GM10248 (cell line): ENCODE measurements around the gene CDKAL1.

Experiments
- CTCF ChIA-PET: fragments of 300-600 bp; sonication (Branson Sonifier 250); formaldehyde crosslinking; extraction: SDS; loops from one replicate; lab custom pipeline; 2021; ENCODE audit warnings: antibody characterized with exemption; lab: Yijun Ruan, JAX
- POLR2A ChIA-PET: fragments of 350-650 bp; sonication (Branson Sonifier 250); formaldehyde crosslinking; extraction: SDS; loops from one replicate; lab custom pipeline; 2020; ENCODE audit warnings: antibody characterized with exemption; lab: Yijun Ruan, JAX
- DNase-seq: peaks from one replicate; pipeline ENCODE4 v3.0.0; 2012; ENCODE audit errors: extremely low spot score
- TF ChIP-seq, protein P1 (sequence below): IDR thresholded peaks from 2 replicates; pipeline ENCODE4 v1.5.1; 2012; ENCODE audit warnings: mild to moderate bottlenecking, low read depth; ENCODE audit errors: extremely low read depth, missing control alignments, control extremely low read depth

Gene CDKAL1

DNA sequence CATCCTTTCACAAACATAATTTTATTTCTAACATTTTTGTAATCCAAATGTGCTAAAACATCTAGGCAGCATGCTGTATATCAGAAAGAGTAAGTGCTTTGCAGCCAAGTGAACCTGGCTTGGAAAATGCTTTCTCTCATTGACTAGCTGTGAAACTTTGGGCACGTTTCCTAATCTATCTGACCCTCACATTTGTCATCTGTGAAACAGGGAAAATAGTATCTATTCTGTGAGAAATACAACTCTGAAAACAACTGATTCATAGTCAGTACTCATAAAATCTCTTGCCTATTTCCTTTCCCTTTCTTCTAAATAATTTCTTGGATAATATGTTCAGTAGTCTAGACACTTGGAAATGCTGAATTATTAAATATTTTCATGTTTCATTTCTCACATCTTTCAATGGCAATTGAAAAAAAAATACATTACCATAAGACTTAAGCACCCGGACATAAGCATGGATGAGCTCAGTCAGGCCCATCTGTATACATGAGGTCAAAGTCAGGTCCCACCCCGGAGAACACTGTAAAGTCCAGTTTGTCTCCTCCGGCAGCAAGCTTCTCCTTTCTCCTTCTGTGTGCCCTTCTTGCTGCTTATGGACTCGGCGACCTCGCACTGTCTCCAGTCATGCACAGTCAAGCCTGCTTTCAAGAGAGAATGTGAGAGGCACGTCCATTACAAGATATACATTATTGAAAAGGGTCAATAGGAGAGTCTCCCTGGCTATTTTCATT is 604.2 kb downstream of the CDKAL1 start:
- TF ChIP-seq, protein P1, sequence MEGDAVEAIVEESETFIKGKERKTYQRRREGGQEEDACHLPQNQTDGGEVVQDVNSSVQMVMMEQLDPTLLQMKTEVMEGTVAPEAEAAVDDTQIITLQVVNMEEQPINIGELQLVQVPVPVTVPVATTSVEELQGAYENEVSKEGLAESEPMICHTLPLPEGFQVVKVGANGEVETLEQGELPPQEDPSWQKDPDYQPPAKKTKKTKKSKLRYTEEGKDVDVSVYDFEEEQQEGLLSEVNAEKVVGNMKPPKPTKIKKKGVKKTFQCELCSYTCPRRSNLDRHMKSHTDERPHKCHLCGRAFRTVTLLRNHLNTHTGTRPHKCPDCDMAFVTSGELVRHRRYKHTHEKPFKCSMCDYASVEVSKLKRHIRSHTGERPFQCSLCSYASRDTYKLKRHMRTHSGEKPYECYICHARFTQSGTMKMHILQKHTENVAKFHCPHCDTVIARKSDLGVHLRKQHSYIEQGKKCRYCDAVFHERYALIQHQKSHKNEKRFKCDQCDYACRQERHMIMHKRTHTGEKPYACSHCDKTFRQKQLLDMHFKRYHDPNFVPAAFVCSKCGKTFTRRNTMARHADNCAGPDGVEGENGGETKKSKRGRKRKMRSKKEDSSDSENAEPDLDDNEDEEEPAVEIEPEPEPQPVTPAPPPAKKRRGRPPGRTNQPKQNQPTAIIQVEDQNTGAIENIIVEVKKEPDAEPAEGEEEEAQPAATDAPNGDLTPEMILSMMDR = no peak
- ChIA-PET CTCF (no interaction called here), POLR2A (no interaction called here)
- no peak for DNase-seq

DNA sequence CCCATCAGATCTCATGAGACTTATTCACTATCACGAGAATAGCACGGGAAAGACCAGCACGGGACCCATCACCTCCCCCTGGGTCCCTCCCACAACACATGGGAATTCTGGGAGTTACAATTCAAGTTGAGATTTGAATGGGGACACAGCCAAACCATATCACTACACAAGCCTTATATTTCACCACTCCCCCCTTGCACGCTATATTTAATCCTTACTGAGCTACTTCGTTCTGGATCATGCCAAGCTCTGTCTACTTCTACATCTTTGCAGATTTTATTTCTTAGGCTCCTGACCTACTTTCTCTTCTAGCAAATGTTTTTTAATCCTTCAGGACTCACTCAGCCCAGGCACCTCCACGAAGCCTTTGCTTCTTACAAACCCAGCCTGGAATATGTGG is 606.7 kb downstream of the CDKAL1 start:
- POLR2A ChIA-PET = no interaction called here
- CTCF ChIA-PET = interaction anchor here (1.0 kb wide), 1 partner anchor 506 kb away, joined by 3 read pairs; no protein-coding TSS in a partner anchor
- TF ChIP-seq, protein P1 = no peak
- DNase-seq = no peak

DNA sequence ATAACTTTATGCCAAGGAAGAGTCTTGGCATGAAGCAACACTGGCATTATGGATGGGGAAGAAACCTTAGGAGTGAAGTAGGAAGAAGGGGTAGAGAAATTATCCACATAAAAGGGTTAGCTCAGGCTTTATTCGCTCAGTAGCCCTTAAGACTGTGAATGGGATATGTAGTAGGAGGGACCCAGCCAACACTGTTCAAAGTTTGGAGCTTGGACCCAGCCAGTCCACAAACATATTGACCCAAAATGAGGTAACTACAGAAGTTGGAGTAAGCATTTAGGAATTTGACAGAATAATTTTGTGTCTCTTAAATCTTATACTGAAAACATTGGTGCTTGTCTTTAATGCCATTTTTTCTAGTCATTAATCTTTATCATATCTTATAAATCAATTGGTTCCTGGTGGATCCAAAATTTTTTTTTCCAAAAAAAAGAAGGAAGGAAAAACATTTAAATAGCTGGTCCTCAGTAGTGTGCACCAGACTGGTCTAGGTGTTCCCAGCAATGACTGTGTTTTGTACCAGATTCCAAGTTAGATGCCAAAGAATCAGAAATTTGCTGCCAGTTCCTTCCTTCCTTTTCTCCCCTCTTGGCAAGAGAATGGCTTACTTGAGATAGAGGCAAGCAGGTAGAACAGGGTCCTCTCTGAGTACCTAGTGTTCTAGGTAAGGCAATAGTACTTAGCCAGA is 607.5 kb downstream of the CDKAL1 start:
- no peak for DNase-seq
- CTCF ChIA-PET = interaction anchor here (1.0 to 1.5 kb wide), 2 partner anchors 507 to 578 kb away, joined by 3 read pairs; no protein-coding TSS in a partner anchor
- POLR2A ChIA-PET = interaction anchor here (0.6 kb wide), 1 partner anchor 292 kb away, joined by 3 read pairs; no protein-coding TSS in a partner anchor
- TF ChIP-seq, protein P1 = no peak

DNA sequence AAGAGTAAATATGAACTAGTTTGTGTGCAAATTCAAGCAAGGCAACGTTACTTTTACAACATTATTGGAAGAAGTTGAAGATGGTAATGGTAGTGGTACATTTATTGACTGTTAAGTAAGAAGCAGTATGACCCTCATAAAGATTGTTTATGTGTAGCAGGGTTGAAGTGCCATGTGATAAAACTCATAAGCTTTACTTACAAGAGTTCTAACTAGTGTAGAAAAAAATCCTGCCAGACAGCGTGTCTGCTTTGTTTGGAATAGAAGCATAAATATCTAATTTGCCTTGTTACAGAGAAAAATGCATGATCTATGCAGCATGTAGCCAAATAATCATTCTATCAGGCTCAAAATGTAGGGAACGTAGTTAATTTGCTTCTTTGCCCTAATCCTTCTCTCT is 608.5 kb downstream of the CDKAL1 start:
- TF ChIP-seq, protein P1 = no peak
- ChIA-PET POLR2A (no interaction called here), CTCF (interaction anchor here (1.5 kb wide), 1 partner anchor 579 kb away, joined by 3 read pairs; no protein-coding TSS in a partner anchor)
- no peak for DNase-seq

DNA sequence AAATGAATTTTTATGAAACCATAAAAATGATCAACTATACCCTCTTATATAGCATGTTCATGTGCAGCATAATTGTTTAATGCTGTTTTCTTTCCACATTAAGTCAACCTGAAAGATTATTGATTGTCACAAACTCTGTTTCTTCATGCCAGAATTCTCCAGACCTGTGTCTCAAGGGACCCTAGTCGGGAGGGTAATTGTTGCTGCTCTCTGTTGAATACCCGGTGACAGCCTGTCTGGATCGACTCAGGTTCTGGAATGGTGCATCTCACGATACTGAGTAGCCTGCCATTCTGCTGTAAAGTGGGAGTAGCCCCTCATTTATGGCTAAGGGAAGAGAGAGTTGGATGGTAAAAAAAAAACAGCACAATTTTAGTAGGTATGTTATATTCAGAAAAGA is 609.4 kb downstream of the CDKAL1 start:
- no peak for DNase-seq
- ChIA-PET CTCF (no interaction called here), POLR2A (no interaction called here)
- TF ChIP-seq, protein P1 = no peak

DNA sequence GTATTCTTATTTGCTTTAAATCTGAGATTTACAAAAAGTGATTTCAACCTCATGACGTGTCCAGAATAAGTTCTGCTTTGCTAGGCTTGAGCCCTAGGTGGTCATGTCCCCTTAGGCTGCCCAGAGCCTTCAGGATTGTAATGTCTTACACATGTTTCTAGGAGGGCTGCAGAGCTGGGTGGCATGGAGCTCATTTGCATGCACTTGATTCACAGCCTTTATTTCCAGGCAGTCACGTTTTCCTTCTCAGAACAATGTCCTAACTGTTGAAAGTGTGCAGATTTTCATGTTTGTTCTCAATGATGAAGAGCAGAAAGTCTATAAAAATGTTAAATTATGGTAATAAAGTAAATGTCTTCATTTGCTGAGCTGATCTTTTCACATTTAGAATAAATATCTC is 610.7 kb downstream of the CDKAL1 start:
- CTCF ChIA-PET = interaction anchor here (1.1 to 1.6 kb wide), 2 partner anchors 12 to 15 kb away, joined by 3 read pairs; no protein-coding TSS in a partner anchor
- TF ChIP-seq, protein P1 = no peak
- DNase-seq = no peak
- POLR2A ChIA-PET = no interaction called here
